Skeletal muscle tissue (tissue), 4 donors: ENCODE measurements around the gene NR1H4. TPM values are rescaled to one million over a fixed set of nuclear protein-coding genes. Genes with fewer than 3 reads are reported as not detected.
A peak's percentile ranks its signal among the peaks of the same experiment; 100 is the strongest.
"Not testable (repeated sequence)": the region's sequence is repeated elsewhere in the genome, so short reads cannot be mapped to it uniquely, and the experiment has no call there.

Experiments
- H3K27ac ChIP-seq: one replicate; pipeline ENCODE4 v1.7.0; 2013; ENCODE audit warnings: mild to moderate bottlenecking, low read depth, low read length, inconsistent platforms
- H3K27me3 ChIP-seq, 3 donors: one replicate each; pipeline ENCODE4 v1.7.0; 2013; ENCODE audit warnings: low read length in 3 of 3; ENCODE audit not compliant: control insufficient read depth in 3 of 3, insufficient read depth in 3 of 3
- H3K36me3 ChIP-seq, 3 donors: one replicate each; pipeline ENCODE4 v1.7.0; 2013; ENCODE audit warnings: low read length in 3 of 3; ENCODE audit not compliant: control insufficient read depth in 3 of 3, insufficient read depth in 3 of 3
- H3K4me1 ChIP-seq, 3 donors: one replicate each; pipeline ENCODE4 v1.7.0; 2013; ENCODE audit warnings: low read length in 3 of 3, mild to moderate bottlenecking in 3 of 3; ENCODE audit not compliant: control insufficient read depth in 3 of 3, insufficient read depth in 3 of 3
- H3K4me3 ChIP-seq, 3 donors: one replicate each; pipeline ENCODE4 v1.7.0; 2013; ENCODE audit warnings: low read length in 3 of 3
- H3K9ac ChIP-seq, 3 donors: one replicate each; pipeline ENCODE4 v1.7.0; 2013; ENCODE audit warnings: low read length in 3 of 3, mild to moderate bottlenecking in 3 of 3, moderate library complexity in 2 of 3, low read depth in 1 of 3
- H3K9me3 ChIP-seq, 3 donors: one replicate each; pipeline ENCODE4 v1.7.0; 2013; ENCODE audit warnings: low read length in 3 of 3; ENCODE audit not compliant: control insufficient read depth in 3 of 3
- total RNA-seq: library from RNA; depleted of rRNA; stranded (reverse); fragments of >200 nt; gene quantifications from one replicate; pipeline ENCODE4 v1.2.3, GENCODE V29; 2014
- donor health status: Osteomylitis.

Gene NR1H4
- total RNA-seq, 1 donor from 2014 or later: not detected

DNA sequence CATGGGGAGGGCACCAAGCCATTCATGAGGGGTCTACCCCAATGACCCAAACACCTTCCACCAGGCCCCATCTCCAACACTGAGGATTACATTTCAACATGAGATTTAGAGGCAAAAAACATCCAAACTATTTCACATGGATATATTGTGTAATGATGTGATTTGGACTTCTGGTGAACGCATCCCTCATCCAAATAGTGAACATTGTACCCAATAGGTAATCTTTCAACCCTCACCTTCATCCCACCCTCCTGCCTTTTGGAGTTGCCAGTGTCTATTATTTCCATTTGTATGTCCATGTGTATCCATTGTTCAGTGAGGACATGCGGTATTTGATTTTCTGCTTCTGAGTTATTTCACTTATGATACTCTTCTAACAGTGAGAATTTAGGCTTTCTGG is 83.7 kb downstream of the NR1H4 start:
- H3K4me3 ChIP-seq: no peak overlapping the region
- no peaks in the 10 kb centered on the region for H3K4me1 ChIP-seq
- no peaks in the 10 kb centered on the region for H3K36me3 ChIP-seq
- no peak overlapping the region for H3K27ac ChIP-seq
- no peaks in the 10 kb centered on the region for H3K27me3 ChIP-seq
- no peak overlapping the region for H3K9ac ChIP-seq
- no peaks in the 10 kb centered on the region for H3K9me3 ChIP-seq

DNA sequence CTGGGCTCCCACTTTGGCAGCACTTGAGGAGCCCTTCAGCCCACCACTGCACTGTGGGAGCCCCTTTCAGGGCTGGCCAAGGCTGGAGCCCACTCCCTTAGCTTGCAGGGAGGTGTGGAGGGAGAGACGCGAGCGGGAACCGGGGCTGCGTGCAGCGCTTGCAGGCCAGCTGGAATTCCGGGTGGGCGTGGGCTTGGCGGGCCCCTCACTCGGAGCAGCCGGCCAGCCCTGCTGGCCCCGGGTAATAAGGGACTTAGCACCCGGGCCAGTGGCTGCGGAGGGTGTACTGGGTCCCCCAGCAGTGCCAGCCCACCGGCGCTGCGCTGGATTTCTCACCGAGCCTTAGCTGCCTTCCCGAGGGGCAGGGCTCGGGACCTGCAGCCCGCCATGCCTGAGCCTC is 85.6 kb downstream of the NR1H4 start:
- not testable (repeated sequence) for H3K4me1 ChIP-seq, H3K27me3 ChIP-seq, H3K9me3 ChIP-seq, H3K9ac ChIP-seq, H3K4me3 ChIP-seq, H3K36me3 ChIP-seq, H3K27ac ChIP-seq

DNA sequence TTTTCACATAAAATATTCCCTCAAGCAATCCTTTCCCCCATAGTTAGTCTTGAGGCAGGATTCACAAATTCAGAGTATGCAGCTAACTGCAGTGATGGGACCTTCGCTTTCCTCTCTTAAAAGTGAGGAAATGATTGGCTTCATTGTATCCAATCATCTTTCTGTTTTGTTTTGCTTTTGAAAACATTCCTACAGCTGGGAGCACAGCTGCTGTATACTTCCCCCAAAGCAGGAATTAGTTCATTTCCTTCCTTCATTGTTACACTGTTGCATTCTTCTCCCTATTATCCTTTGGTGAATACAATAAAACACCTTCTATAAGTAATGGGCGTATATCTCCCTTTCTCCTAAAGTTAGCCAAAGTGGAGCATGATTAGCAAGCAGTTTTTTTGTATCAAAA is 90.4 kb downstream of the NR1H4 start:
- no peak overlapping the region for H3K4me3 ChIP-seq
- no peaks in the 10 kb centered on the region for H3K9me3 ChIP-seq
- no peaks in the 10 kb centered on the region for H3K36me3 ChIP-seq
- no peaks in the 10 kb centered on the region for H3K4me1 ChIP-seq
- H3K27me3 ChIP-seq: no peaks in the 10 kb centered on the region
- H3K27ac ChIP-seq: no peak overlapping the region
- H3K9ac ChIP-seq: no peak overlapping the region

DNA sequence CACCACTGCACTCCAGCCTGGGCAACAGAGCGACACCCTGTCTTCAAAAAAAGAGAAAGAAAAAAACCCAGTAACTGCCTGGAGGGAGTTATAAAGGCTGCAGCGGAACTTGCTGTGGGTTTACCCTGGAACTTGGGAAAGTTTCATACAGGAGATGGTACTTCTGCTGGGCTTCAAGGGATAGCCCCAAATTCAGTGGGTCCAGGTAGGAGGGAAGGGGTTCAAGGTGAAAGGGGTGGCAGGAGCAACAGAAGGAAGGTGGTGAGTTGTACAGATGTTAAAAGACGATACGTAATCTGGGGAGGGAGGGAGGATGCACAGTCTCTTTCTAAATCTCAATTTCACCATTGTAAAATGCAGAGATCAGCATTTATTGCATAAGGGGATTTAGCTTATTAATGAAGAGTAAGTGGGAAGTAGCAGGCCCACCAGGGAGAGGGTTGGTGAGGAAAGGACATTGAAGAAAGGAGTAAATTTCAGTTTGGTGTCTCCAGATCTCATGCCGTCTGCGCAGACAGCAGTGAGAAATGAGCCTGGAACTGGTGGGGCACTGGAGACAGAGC is 91.3 kb downstream of the NR1H4 start:
- Histone ChIP-seq H3K4me1 (no peaks in the 10 kb centered on the region), H3K27ac (no peak overlapping the region), H3K36me3 (no peaks in the 10 kb centered on the region), H3K4me3 (no peak overlapping the region), H3K9ac (no peak overlapping the region), H3K27me3 (no peaks in the 10 kb centered on the region), H3K9me3 (no peaks in the 10 kb centered on the region)

DNA sequence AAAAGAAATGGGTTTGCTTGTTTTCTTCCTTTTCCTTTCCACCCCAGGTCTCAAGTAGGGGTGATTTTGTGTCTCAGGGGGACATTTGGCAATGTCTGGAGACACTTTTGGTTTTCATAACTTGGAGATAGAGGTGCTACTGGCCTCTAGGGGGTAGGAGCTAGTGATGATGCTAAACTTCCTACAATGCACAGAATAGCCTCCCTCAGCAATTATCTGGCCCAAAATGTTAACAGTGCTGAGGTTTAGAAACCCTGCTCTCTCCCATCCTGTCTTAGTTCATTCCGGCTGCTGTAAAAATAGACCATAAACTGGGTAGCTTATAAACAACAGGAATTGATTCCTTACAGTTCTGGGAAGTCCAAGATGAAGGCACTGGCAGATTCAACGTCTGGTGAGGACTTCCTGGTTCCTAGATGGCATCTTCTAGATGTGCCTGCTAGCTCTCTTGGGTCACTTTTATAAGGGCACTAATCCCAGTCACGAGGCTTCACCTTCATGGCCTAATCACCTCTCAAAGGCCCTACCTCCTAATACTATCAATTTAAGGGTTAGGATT is 92.4 kb downstream of the NR1H4 start:
- Histone ChIP-seq H3K4me3 (no peak overlapping the region), H3K9me3 (no peaks in the 10 kb centered on the region), H3K9ac (no peak overlapping the region), H3K36me3 (no peaks in the 10 kb centered on the region), H3K4me1 (no peaks in the 10 kb centered on the region), H3K27me3 (no peaks in the 10 kb centered on the region), H3K27ac (no peak overlapping the region)

DNA sequence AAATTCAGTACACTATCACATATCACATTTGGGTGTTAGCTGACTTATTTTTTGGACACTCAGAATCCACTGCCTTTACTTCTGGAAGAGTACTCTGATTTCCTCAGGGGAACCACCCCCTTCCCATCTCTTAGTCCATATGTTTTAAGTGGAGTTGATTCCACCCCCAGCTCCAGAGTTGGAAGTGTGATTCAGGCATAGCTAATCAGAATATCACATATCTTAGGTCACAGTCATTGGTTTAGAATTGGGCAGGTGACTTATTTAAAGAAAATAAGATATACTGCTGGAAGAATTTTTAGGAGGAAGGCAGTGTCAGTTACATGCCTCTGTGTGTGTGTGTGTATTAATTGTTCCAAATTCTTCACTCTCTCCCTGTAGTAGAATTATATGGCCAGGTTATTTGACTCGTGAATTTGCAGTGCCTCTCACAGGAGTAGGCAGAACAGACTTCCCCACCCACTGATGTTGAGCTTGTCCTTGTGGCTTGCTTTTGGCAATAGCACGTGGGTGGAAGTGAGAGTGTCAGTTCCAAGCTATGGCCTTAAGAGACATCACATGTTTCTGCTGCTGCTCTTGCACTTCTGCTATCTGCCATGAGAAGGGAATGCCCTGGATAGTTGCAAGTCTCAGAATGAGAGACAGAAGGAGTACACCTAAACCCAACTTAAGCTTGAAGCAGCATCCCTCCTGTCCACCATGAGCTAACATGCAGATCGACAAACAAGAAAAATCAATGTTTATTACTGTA is 93.4 kb downstream of the NR1H4 start:
- Histone ChIP-seq H3K27me3 (no peaks in the 10 kb centered on the region), H3K4me3 (no peak overlapping the region)

DNA sequence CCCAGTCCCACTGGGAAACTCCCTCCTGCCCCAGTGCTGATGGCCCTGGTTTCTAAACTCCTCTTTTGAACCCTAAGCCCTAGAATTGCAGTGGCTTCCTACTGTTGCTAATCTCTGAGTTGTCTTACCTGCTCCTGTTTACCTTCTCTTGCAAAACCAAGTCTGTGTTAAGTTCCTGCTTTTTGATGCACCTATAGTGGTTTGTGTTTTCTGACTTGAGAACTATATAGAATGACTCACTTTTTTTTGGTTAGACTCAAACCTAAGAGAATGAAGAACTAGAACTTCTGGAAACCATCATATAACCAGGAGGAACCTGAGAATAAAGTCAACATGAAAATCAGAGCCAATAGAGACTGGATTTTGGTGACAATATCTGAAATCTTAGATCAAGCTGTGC is 94.3 kb downstream of the NR1H4 start:
- peak overlapping the region; percentile 19 for H3K27ac ChIP-seq
- no peaks in the 10 kb centered on the region for H3K36me3 ChIP-seq
- H3K9ac ChIP-seq: no peak overlapping the region
- H3K9me3 ChIP-seq: no peaks in the 10 kb centered on the region
- H3K27me3 ChIP-seq: no peaks in the 10 kb centered on the region
- H3K4me1 ChIP-seq: peaks cover 0 to 1% (median under 1%) of the 10 kb centered on the region in 3 donors
- H3K4me3 ChIP-seq: no peak overlapping the region

More for the DNA sequence above, 93.4 kb downstream of the NR1H4 start:
- Histone ChIP-seq H3K9me3 (no peaks in the 10 kb centered on the region), H3K4me1 (no peaks in the 10 kb centered on the region), H3K9ac (no peak overlapping the region), H3K27ac (peak overlapping the region; percentile 19), H3K36me3 (no peaks in the 10 kb centered on the region)

DNA sequence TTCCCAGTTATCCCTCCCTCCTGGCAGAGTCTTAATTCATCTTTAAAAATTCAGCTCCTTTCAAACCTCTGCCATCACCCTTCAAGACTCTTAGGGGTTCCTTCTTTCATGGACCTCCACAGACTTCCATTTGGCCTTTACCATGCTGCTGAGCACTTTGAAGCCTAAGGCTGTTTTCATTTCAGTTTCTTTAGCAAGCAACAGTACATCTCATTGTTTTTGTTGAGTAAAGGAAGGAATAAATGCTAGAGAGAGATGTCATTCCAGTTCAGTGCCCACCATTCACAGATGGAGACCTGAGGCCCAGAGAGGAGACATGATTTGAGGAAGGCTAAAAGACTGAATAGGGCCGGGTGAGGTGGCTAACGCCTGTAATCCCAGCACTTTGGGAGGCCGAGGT is 98.5 kb downstream of the NR1H4 start:
- no peak overlapping the region for H3K9ac ChIP-seq
- H3K36me3 ChIP-seq: no peaks in the 10 kb centered on the region
- no peak overlapping the region for H3K27ac ChIP-seq
- peaks cover 13 to 16% (median 15%) of the 10 kb centered on the region in 3 donors for H3K4me1 ChIP-seq
- H3K9me3 ChIP-seq: no peaks in the 10 kb centered on the region
- peaks cover 0 to 4% (median 0%) of the 10 kb centered on the region in 3 donors for H3K27me3 ChIP-seq
- H3K4me3 ChIP-seq: no peak overlapping the region

DNA sequence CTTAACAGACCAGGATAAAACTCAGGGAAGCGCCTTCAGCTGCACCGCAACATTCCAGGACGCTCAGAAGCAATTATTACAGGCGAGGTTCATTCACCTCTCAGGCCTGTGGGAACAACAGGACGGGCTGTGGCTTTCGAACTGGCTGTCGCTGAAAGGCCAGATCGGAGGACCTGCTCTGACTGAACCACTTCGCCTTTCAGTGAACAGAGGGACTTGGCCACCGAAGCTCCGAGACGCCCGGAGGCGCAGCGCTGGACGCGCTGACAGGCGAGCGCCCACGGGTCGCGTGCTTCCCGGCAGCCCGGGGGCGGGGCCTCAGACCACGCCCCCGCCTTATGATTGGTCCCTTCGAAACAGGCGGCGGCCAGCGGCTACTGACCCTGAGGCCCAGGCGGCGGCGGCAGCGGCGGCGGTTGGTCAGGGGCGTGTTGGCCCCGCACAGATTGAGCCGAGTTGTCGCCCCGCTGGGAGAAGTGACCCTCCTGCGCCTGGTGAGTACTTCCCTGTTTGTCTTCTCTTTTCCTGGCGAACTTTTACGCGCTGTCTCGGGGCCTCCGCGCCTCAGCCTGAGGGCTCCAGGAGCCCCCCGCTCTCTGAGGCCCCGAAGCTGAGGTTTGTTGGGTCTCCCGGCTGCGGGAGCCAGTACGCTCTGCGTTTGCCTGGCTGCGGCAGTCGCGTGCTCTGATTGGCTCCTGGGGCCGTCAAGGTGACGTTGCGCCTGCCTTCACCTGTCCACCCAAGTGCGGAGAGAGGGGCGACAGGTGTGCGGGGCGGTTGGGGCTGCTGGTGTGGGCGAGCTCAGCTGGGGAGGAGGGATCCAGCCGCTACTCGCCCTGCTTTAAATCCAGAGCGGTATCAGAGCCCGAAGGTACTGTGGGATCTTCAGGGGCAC is 99.9 kb downstream of the NR1H4 start, which contains the start of gene GAS2L3:
Gene GAS2L3, plus strand, starts transcription at position 393 of the 895 bp plus-strand sequence. CDS start 21,221 bp downstream, outside the sequence.
- Histone ChIP-seq H3K4me1 (peaks cover 13 to 16% (median 15%) of the 10 kb centered on the region in 3 donors), H3K9ac (peak within 1 kb of the TSS; percentile 72 to 74 (median 73)), H3K27me3 (peaks cover 0 to 4% (median 0%) of the 10 kb centered on the region in 3 donors), H3K9me3 (no peaks in the 10 kb centered on the region), H3K36me3 (no peaks in the 10 kb centered on the region), H3K4me3 (peak within 1 kb of the TSS; percentile 75 to 81 (median 78)), H3K27ac (peak within 1 kb of the TSS; percentile 46)
